HG03175 (cell line): Measurements from ENCODE around the gene PYURF.
"Not testable (repeated sequence)": the region's sequence is repeated elsewhere in the genome, so short reads cannot be mapped to it uniquely, and the experiment has no call there.

Source experiments
- ATAC-seq: cut with Tn5 transposase; IDR thresholded peaks from one replicate; pipeline ENCODE4 v1.9.1; 2021; ENCODE audit warnings: mild to moderate bottlenecking, moderate library complexity; ENCODE audit not compliant: unreplicated experiment

Gene PYURF

GRCh38 chr4:88523325-88524129 lies at the start of gene PYURF:
PYURF (minus strand) TSS chr4:88523776; CDS start chr4:88523700, 76 bp downstream.
- ATAC-seq: peak; percentile 62

- ATAC-seq: no peak
These were observed 46.4 kb upstream of the PYURF start for GRCh38 chr4:88570001-88570400.

- no peak for ATAC-seq
These were observed 44.0 kb upstream of the PYURF start for GRCh38 chr4:88567591-88567990.

- no peak for ATAC-seq
These were observed 26.2 kb upstream of the PYURF start for GRCh38 chr4:88549815-88550214.

- ATAC-seq: not testable (repeated sequence)
These were observed 15.9 kb upstream of the PYURF start for GRCh38 chr4:88539322-88540068.

GRCh38 chr4:88537709-88538108 lies 14.1 kb upstream of the PYURF start:
- no peak for ATAC-seq

- ATAC-seq: no peak
These were observed 11.6 kb upstream of the PYURF start for GRCh38 chr4:88535090-88535755.

- ATAC-seq: no peak
These were observed 10.6 kb upstream of the PYURF start for GRCh38 chr4:88533937-88534750.

GRCh38 chr4:88533088-88533790 lies 9.7 kb upstream of the PYURF start:
- ATAC-seq: no peak

- ATAC-seq: no peak
These were observed 8.0 kb upstream of the PYURF start for GRCh38 chr4:88531549-88531948.

GRCh38 chr4:88528861-88529260 lies 5.3 kb upstream of the PYURF start:
- ATAC-seq: no peak

GRCh38 chr4:88527787-88528186 lies 4.2 kb upstream of the PYURF start:
- peak; percentile 53 for ATAC-seq

- no peak for ATAC-seq
These were observed 2.7 kb upstream of the PYURF start for GRCh38 chr4:88526221-88526815.

GRCh38 chr4:88524171-88524570 lies 595 bp upstream of the PYURF start:
- no peak for ATAC-seq

GRCh38 chr4:88522702-88523324 lies 763 bp downstream of the PYURF start:
- no peak for ATAC-seq

- no peak for ATAC-seq
These were observed 4.7 kb downstream of the PYURF start for GRCh38 chr4:88518911-88519310.

GRCh38 chr4:88517825-88518224 lies 5.8 kb downstream of the PYURF start:
- ATAC-seq: no peak

GRCh38 chr4:88516746-88517145 lies 6.8 kb downstream of the PYURF start:
- no peak for ATAC-seq
